Ishikawa (cell line): ENCODE measurements around the gene PTCH1.

ENCODE experiments used
- CEBPB ChIP-seq: IDR thresholded peaks from 2 replicates; pipeline ENCODE4 v1.6.1; 2012
- CREB1 ChIP-seq: IDR thresholded peaks from 2 replicates; pipeline ENCODE4 v1.6.1; 2012; ENCODE audit warnings: low read depth
- EGR1 ChIP-seq: IDR thresholded peaks from 2 replicates; pipeline ENCODE4 v1.6.1; 2012
- EP300 ChIP-seq: IDR thresholded peaks from 2 replicates; pipeline ENCODE4 v1.6.1; 2012; ENCODE audit warnings: borderline replicate concordance
- FOXM1 ChIP-seq: IDR thresholded peaks from 2 replicates; pipeline ENCODE4 v1.6.1; 2012; ENCODE audit warnings: low read depth, borderline replicate concordance
- NFIC ChIP-seq: IDR thresholded peaks from 2 replicates; pipeline ENCODE4 v1.6.1; 2012
- RAD21 ChIP-seq: IDR thresholded peaks from 2 replicates; pipeline ENCODE4 v1.6.1; 2012; ENCODE audit warnings: low read depth
- TAF1 ChIP-seq: IDR thresholded peaks from 2 replicates; pipeline ENCODE4 v1.6.1; 2012; ENCODE audit warnings: low read depth, mild to moderate bottlenecking
- TCF12 ChIP-seq: IDR thresholded peaks from 2 replicates; pipeline ENCODE4 v1.6.1; 2012; ENCODE audit warnings: low read depth
- TEAD4 ChIP-seq: IDR thresholded peaks from 2 replicates; pipeline ENCODE4 v1.6.1; 2012
- YY1 ChIP-seq: IDR thresholded peaks from 2 replicates; pipeline ENCODE4 v1.6.1; 2012; ENCODE audit warnings: low read depth
- ZBTB7A ChIP-seq: IDR thresholded peaks from 2 replicates; pipeline ENCODE4 v1.6.1; 2012; ENCODE audit warnings: low read depth
- TF ChIP-seq, protein P1 (sequence below): IDR thresholded peaks from 2 replicates; pipeline ENCODE4 v1.6.1; 2012; ENCODE audit warnings: low read depth, mild to moderate bottlenecking
- TF ChIP-seq, protein P2 (sequence below): IDR thresholded peaks from 2 replicates; pipeline ENCODE4 v1.6.1; 2012
- TF ChIP-seq, protein P3 (sequence below): IDR thresholded peaks from 2 replicates; pipeline ENCODE4 v1.6.1; 2012

PTCH1 gene

DNA sequence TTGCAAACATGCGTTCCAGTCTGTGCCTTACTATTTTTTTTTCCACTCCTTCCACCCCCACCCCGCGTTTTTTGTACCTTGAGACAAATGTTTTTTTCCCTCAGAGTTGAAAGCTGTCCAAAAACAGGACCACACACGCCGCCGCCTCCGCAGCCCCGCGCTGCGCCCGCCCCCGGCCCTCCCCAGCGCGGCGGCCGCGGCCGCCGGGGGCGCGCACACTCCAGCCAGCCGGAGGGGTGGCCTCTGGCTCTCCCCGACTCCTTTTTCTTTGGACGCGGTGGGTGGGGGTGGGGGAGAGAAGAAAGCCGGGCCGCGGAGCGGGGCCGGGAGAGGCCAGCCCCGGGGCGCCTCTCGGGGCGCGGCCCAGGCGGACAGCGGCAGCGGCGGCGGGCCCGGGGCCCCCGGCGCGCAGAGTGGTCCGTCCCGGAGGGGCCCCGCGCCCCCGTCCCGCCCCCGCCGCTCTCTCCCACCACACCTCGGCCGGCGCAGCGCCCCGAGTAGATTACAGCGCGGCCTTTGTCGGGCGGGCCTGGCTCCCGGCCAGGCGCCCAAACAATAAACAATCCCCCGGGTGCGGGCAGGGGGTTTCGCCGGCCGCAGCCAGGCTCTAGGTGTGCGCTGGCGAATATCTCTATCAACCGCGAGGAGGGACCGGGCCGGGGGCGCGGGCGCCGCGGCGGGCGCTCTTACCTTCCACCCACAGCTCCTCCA is 10.9 kb downstream of the PTCH1 start:
- TF ChIP-seq, protein P1, sequence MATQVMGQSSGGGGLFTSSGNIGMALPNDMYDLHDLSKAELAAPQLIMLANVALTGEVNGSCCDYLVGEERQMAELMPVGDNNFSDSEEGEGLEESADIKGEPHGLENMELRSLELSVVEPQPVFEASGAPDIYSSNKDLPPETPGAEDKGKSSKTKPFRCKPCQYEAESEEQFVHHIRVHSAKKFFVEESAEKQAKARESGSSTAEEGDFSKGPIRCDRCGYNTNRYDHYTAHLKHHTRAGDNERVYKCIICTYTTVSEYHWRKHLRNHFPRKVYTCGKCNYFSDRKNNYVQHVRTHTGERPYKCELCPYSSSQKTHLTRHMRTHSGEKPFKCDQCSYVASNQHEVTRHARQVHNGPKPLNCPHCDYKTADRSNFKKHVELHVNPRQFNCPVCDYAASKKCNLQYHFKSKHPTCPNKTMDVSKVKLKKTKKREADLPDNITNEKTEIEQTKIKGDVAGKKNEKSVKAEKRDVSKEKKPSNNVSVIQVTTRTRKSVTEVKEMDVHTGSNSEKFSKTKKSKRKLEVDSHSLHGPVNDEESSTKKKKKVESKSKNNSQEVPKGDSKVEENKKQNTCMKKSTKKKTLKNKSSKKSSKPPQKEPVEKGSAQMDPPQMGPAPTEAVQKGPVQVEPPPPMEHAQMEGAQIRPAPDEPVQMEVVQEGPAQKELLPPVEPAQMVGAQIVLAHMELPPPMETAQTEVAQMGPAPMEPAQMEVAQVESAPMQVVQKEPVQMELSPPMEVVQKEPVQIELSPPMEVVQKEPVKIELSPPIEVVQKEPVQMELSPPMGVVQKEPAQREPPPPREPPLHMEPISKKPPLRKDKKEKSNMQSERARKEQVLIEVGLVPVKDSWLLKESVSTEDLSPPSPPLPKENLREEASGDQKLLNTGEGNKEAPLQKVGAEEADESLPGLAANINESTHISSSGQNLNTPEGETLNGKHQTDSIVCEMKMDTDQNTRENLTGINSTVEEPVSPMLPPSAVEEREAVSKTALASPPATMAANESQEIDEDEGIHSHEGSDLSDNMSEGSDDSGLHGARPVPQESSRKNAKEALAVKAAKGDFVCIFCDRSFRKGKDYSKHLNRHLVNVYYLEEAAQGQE = no peak
- peak; percentile 37 for TF ChIP-seq ZBTB7A
- TF ChIP-seq EGR1 = peak; percentile 83
- TF ChIP-seq NFIC = peak; percentile 64; the same call in 1 of the 2 replicates
- no peak for TF ChIP-seq CREB1

DNA sequence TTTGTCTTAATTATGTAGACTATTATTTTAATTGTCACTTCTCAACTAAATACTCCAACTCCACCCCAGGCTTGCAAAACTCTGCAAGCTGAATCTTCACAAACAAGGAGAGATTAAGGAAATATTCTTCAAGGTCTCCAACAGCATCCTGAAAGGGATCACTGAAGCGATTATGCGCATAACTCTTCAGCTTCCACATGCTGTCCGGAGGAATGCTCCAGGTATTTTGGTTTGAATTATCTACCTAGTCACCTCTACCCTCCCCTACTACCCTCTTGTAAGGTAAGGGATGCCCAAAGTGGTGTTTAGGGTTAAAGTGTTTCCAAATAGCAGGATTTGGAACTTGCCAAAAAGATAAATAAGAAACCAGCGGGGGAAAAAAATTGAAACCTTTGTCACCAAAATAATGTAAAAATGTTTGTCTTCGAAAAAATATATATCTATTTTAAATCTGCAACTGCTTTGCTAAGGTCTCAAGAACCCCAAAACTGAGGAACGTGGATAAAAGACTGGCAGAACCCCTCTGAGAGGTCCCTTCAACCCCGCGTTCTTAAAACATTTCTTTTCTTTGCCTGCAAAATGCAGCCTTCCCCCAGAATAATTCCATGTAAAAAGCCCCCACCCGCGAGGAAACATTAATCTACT is 11.6 kb downstream of the PTCH1 start:
- TF ChIP-seq, protein P2, sequence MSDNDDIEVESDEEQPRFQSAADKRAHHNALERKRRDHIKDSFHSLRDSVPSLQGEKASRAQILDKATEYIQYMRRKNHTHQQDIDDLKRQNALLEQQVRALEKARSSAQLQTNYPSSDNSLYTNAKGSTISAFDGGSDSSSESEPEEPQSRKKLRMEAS = no peak
- no peak for TF ChIP-seq EP300
- no peak for TF ChIP-seq ZBTB7A
- TF ChIP-seq FOXM1 = no peak
- TF ChIP-seq CREB1 = no peak
- no peak for TF ChIP-seq YY1
- TF ChIP-seq, protein P3, sequence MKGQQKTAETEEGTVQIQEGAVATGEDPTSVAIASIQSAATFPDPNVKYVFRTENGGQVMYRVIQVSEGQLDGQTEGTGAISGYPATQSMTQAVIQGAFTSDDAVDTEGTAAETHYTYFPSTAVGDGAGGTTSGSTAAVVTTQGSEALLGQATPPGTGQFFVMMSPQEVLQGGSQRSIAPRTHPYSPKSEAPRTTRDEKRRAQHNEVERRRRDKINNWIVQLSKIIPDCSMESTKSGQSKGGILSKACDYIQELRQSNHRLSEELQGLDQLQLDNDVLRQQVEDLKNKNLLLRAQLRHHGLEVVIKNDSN = no peak
- TF ChIP-seq, protein P1 = no peak
- no peak for TF ChIP-seq TEAD4
- no peak for TF ChIP-seq TCF12
- TF ChIP-seq TAF1 = no peak
- no peak for TF ChIP-seq RAD21
- TF ChIP-seq EGR1 = no peak
- no peak for TF ChIP-seq CEBPB
- TF ChIP-seq NFIC = no peak

DNA sequence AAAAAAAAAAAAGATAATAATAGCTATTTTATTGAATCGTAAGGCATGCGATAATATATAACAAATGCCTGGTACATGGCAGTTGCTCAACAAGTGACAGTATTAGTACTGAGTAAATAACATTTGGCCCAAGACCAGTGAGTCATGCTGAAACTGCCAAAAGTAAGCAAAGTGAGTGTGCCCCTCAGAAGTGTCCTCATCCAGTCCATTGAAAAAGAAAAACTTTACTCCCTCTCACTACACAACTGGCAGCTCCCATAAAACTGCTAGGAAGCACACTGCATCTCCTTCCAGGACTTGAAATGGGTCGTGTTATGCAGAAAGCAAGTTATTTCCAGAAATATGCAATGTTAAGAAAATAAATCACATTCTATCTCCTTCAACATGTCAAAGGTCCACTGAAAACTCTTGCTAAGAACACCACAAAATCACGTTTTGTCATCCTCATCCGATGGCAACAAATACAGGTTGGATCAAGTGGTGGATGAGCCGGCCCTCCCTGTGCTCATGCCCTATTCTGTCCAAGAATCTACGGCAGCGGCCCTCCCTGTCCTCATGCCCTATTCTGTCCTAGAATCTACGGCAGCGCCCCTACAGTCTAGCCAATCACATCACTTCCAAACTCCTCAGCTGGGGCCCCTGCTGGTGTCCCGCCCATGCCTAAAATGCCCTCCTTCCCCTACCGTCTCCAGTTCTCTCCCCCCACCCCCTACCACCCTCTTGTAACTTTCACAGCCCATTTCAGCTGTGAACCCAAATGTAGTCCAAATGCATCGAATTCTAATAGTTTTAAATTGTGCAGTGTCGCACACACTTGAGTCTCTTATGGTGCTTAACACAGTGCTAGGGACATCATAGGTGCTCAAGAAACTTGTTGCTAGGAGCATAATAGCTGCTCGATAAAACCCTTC is 12.5 kb downstream of the PTCH1 start:
- TF ChIP-seq RAD21 (no peak), YY1 (no peak), TCF12 (no peak), CEBPB (no peak), NFIC (no peak), FOXM1 (no peak)
- TF ChIP-seq, protein P1 = no peak
- TF ChIP-seq, protein P2 = no peak

DNA sequence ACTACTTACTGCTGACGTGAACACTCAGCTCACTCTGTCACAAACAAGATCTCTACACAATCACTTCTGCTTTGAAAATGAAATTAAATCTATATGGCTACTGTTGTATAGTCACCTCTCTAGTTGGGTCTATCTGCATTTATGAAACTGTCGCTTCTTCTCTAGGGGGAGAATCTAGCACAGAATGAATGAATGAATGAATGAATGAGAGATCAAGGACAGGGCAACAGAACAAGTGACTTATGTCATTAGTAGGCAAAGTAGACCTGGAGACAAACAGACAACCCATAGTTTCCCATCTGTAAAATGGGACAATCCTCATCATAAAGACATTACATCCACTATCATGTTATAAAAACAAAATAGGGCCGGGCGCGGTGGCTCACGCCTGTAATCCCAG is 13.4 kb downstream of the PTCH1 start:
- TF ChIP-seq RAD21 (no peak), YY1 (no peak), EP300 (no peak), TCF12 (no peak), FOXM1 (no peak), TAF1 (no peak), TEAD4 (no peak), ZBTB7A (no peak), CREB1 (no peak), NFIC (no peak)
- TF ChIP-seq, protein P2 = no peak
- TF ChIP-seq, protein P1 = no peak
- TF ChIP-seq, protein P3 = no peak
